MG63 (cell line): ENCODE data around the gene TEDC1. TPM values are rescaled to one million over a fixed set of nuclear protein-coding genes. Genes with fewer than 3 reads are reported as not detected.

ENCODE experiments used
- DNase-seq: peaks from one replicate; pipeline ENCODE4 v3.0.0-alpha.2; 2020
- H3K27me3 ChIP-seq: fragments of 250-450 bp; sonication (Bioruptor Pico); 2 replicates; pipeline ENCODE4 v1.5.1; 2020; ENCODE audit warnings: mild to moderate bottlenecking, moderate library complexity
- H3K36me3 ChIP-seq: fragments of 250-450 bp; sonication (Bioruptor Pico); 2 replicates; pipeline ENCODE4 v1.5.1; 2020; ENCODE audit warnings: mild to moderate bottlenecking, moderate library complexity
- H3K4me3 ChIP-seq: fragments of 250-450 bp; sonication (Bioruptor Pico); 2 replicates; pipeline ENCODE4 v1.5.1; 2020; ENCODE audit warnings: mild to moderate bottlenecking, moderate library complexity
- H3K9me3 ChIP-seq: fragments of 250-450 bp; sonication (Bioruptor Pico); 2 replicates; pipeline ENCODE4 v1.5.1; 2020; ENCODE audit warnings: mild to moderate bottlenecking, moderate library complexity
- total RNA-seq: library from RNA; depleted of rRNA; stranded (reverse); fragments of >200 nt; shearing (Covaris generic); gene quantifications from 2 replicates; pipeline ENCODE4 v1.2.3, GENCODE V29; 2014; ENCODE audit warnings: low replicate concordance

Gene TEDC1
- total RNA-seq, 1 experiment from 2014 or later: 58.1 TPM

GRCh38 chr14:105517096-105517495, 26.1 kb downstream of the TEDC1 start:
- DNase-seq: no peak
- H3K36me3 ChIP-seq: no peaks in the 10 kb centered on the region
- no peaks in the 10 kb centered on the region for H3K27me3 ChIP-seq
- H3K9me3 ChIP-seq: no peaks in the 10 kb centered on the region; the same call in 1 of the 2 replicates
- H3K4me3 ChIP-seq: no peak overlapping the region

GRCh38 chr14:105519946-105520698, 29.1 kb downstream of the TEDC1 start:
- no peak for DNase-seq
- Histone ChIP-seq H3K9me3 (no peaks in the 10 kb centered on the region; the same call in 1 of the 2 replicates), H3K4me3 (no peak overlapping the region), H3K36me3 (no peaks in the 10 kb centered on the region), H3K27me3 (no peaks in the 10 kb centered on the region)

GRCh38 chr14:105525326-105525725, 34.3 kb downstream of the TEDC1 start:
- no peak for DNase-seq
- Histone ChIP-seq H3K36me3 (no peaks in the 10 kb centered on the region), H3K27me3 (no peaks in the 10 kb centered on the region), H3K4me3 (no peak overlapping the region), H3K9me3 (no peaks in the 10 kb centered on the region)

GRCh38 chr14:105525861-105526775, 35.1 kb downstream of the TEDC1 start, which contains the start of gene TMEM121:
Gene TMEM121 (plus strand): TSS chr14:105526583. CDS start chr14:105528835, 2,252 bp downstream.
- DNase-seq: peak; percentile 12
- H3K4me3 ChIP-seq: peak within 1 kb of the TSS; percentile 54
- H3K27me3 ChIP-seq: no peaks in the 10 kb centered on the region
- H3K36me3 ChIP-seq: no peaks in the 10 kb centered on the region
- no peaks in the 10 kb centered on the region for H3K9me3 ChIP-seq

GRCh38 chr14:105526776-105527380, 35.8 kb downstream of the TEDC1 start:
- Histone ChIP-seq H3K4me3 (peak overlapping the region; percentile 54), H3K36me3 (no peaks in the 10 kb centered on the region), H3K27me3 (no peaks in the 10 kb centered on the region), H3K9me3 (no peaks in the 10 kb centered on the region)
- DNase-seq: no peak

GRCh38 chr14:105527381-105527825, 36.4 kb downstream of the TEDC1 start:
- H3K4me3 ChIP-seq: peak overlapping the region; percentile 54
- no peaks in the 10 kb centered on the region for H3K27me3 ChIP-seq
- no peaks in the 10 kb centered on the region for H3K36me3 ChIP-seq
- H3K9me3 ChIP-seq: no peaks in the 10 kb centered on the region
- no peak for DNase-seq

GRCh38 chr14:105527826-105528585, 37.0 kb downstream of the TEDC1 start:
- Histone ChIP-seq H3K9me3 (no peaks in the 10 kb centered on the region), H3K27me3 (no peaks in the 10 kb centered on the region), H3K36me3 (no peaks in the 10 kb centered on the region), H3K4me3 (peak overlapping the region; percentile 54)
- peak; percentile 70 for DNase-seq

- H3K27me3 ChIP-seq: no peaks in the 10 kb centered on the region
- H3K36me3 ChIP-seq: no peaks in the 10 kb centered on the region
- DNase-seq: no peak
- no peaks in the 10 kb centered on the region for H3K9me3 ChIP-seq
- no peak overlapping the region for H3K4me3 ChIP-seq
Measured at GRCh38 chr14:105528586-105529318, 37.7 kb downstream of the TEDC1 start.

GRCh38 chr14:105529319-105529568, 38.2 kb downstream of the TEDC1 start:
- Histone ChIP-seq H3K9me3 (no peaks in the 10 kb centered on the region), H3K4me3 (no peak overlapping the region), H3K27me3 (no peaks in the 10 kb centered on the region), H3K36me3 (no peaks in the 10 kb centered on the region)
- no peak for DNase-seq

GRCh38 chr14:105529569-105530284, 38.7 kb downstream of the TEDC1 start:
- no peaks in the 10 kb centered on the region for H3K36me3 ChIP-seq
- DNase-seq: no peak
- no peaks in the 10 kb centered on the region for H3K9me3 ChIP-seq

GRCh38 chr14:105530285-105531087, 39.4 kb downstream of the TEDC1 start:
- Histone ChIP-seq H3K36me3 (no peaks in the 10 kb centered on the region), H3K9me3 (no peaks in the 10 kb centered on the region), H3K27me3 (no peaks in the 10 kb centered on the region), H3K4me3 (no peak overlapping the region)
- DNase-seq: no peak

More at GRCh38 chr14:105529569-105530284, 38.7 kb downstream of the TEDC1 start:
- no peak overlapping the region for H3K4me3 ChIP-seq
- no peaks in the 10 kb centered on the region for H3K27me3 ChIP-seq

GRCh38 chr14:105531088-105531893, 40.2 kb downstream of the TEDC1 start:
- DNase-seq: no peak
- Histone ChIP-seq H3K27me3 (no peaks in the 10 kb centered on the region), H3K4me3 (no peak overlapping the region), H3K36me3 (no peaks in the 10 kb centered on the region), H3K9me3 (no peaks in the 10 kb centered on the region)

- no peak for DNase-seq
- Histone ChIP-seq H3K36me3 (no peaks in the 10 kb centered on the region), H3K9me3 (no peaks in the 10 kb centered on the region), H3K4me3 (no peak overlapping the region), H3K27me3 (no peaks in the 10 kb centered on the region)
Measured at GRCh38 chr14:105531894-105532623, 41.0 kb downstream of the TEDC1 start.
